GM12872 (cell line): ENCODE results near the gene PPP1R16B.

Experiments
- CTCF ChIP-seq: IDR thresholded peaks from 3 replicates; pipeline ENCODE4 v1.5.1; 2011; ENCODE audit warnings: low read depth, mild to moderate bottlenecking, low read length, moderate library complexity; ENCODE audit not compliant: insufficient read depth

The PPP1R16B gene

GRCh38 chr20:38859070-38859690 is 53.7 kb downstream of the PPP1R16B start:
- no peak for TF ChIP-seq CTCF

- no peak for TF ChIP-seq CTCF
Observed at GRCh38 chr20:38861071-38861401, 55.5 kb downstream of the PPP1R16B start.

GRCh38 chr20:38862226-38862625 is 56.7 kb downstream of the PPP1R16B start:
- no peak for TF ChIP-seq CTCF

GRCh38 chr20:38863024-38863851 is 57.7 kb downstream of the PPP1R16B start:
- no peak for TF ChIP-seq CTCF

GRCh38 chr20:38864662-38865061 is 59.2 kb downstream of the PPP1R16B start:
- TF ChIP-seq CTCF = no peak

GRCh38 chr20:38866265-38867061 is 61.0 kb downstream of the PPP1R16B start:
- TF ChIP-seq CTCF = no peak

GRCh38 chr20:38867062-38867359 is 61.5 kb downstream of the PPP1R16B start:
- TF ChIP-seq CTCF = no peak
